Measurements from ENCODE around the gene CSRNP3.

DNA sequence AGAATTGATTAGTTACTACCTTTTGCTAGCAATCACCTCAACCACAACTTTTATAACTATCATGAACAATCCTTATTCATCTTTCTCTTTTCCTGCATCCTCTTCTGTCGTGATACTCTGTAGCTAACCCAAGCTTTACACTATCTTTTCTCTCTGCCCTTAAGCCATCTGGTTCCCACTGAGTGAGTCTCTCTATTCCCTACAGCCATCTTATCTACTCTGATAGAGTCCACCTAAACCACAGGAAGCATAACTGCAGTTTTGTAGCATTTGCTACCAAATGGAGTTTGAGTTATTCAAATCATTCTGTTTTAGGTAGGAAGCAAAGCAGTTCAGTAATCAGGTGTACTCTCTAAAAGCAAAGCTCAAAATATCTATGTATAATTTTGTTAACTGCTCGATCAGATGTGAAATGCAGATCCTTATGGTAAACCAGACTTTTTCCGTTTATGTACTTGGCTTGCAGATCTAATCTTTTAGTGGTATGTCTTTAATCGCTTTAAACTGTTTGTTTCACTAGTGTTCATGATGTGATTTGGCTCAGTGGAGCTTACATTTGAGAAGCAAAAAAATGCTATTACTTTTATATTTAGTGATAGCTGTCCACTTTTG lies 91.0 kb downstream of the CSRNP3 start:
- no peak for TF ChIP-seq EP300 (IDR thresholded peaks at IDR 0.05; ENCODE audit: borderline replicate concordance)
- TF ChIP-seq, protein P1, sequence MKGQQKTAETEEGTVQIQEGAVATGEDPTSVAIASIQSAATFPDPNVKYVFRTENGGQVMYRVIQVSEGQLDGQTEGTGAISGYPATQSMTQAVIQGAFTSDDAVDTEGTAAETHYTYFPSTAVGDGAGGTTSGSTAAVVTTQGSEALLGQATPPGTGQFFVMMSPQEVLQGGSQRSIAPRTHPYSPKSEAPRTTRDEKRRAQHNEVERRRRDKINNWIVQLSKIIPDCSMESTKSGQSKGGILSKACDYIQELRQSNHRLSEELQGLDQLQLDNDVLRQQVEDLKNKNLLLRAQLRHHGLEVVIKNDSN (IDR thresholded peaks at IDR 0.05): no peak
- TF ChIP-seq CEBPB (IDR thresholded peaks at IDR 0.05): no peak
- no peak for TF ChIP-seq RAD21 (IDR thresholded peaks at IDR 0.05; ENCODE audit: low read depth)
- no peak for TF ChIP-seq TAF1 (IDR thresholded peaks at IDR 0.05; ENCODE audit: low read depth)
